HL-60 (cell line): ENCODE results near the gene CWH43.
A peak's percentile ranks its signal among the peaks of the same experiment; 100 is the strongest.
"Not testable (repeated sequence)": the region's sequence is repeated elsewhere in the genome, so short reads cannot be mapped to it uniquely, and the experiment has no call there.

ENCODE experiments used
- DNase-seq, 2 experiments: peaks; one replicate each; pipeline ENCODE4 v3.0.0-alpha.2; 2010 to 2020; ENCODE audit warnings: low read depth in 1 of 2, low spot score in 1 of 2
- H3K27ac ChIP-seq: fragments of 250-450 bp; sonication (Bioruptor Pico); replicated peaks from 2 replicates; pipeline ENCODE4 v1.5.1; 2020; ENCODE audit warnings: mild to moderate bottlenecking, moderate library complexity
- H3K27me3 ChIP-seq: fragments of 250-450 bp; sonication (Bioruptor Pico); 2 replicates; pipeline ENCODE4 v1.5.1; 2021; ENCODE audit warnings: mild to moderate bottlenecking, moderate library complexity; ENCODE audit not compliant: insufficient read depth, poor library complexity, severe bottlenecking
- H3K4me3 ChIP-seq: replicated peaks from 2 replicates; pipeline ENCODE4 v1.5.1; 2011; ENCODE audit warnings: mild to moderate bottlenecking, control low read depth, low read length; ENCODE audit not compliant: insufficient read depth

The CWH43 gene

GRCh38 chr4:49097071-49097470, 111.0 kb downstream of the CWH43 start:
- not testable (repeated sequence) for DNase-seq, H3K27me3 ChIP-seq, H3K4me3 ChIP-seq, H3K27ac ChIP-seq

- not testable (repeated sequence) for H3K27ac ChIP-seq, H3K4me3 ChIP-seq, DNase-seq, H3K27me3 ChIP-seq
Measured at GRCh38 chr4:49097505-49097904, 111.4 kb downstream of the CWH43 start.

GRCh38 chr4:49098034-49098759, 112.1 kb downstream of the CWH43 start:
- not testable (repeated sequence) for H3K27ac ChIP-seq, H3K4me3 ChIP-seq, H3K27me3 ChIP-seq, DNase-seq

GRCh38 chr4:49099831-49100444, 113.9 kb downstream of the CWH43 start:
- H3K27ac ChIP-seq, DNase-seq, H3K27me3 ChIP-seq, H3K4me3 ChIP-seq: not testable (repeated sequence)

GRCh38 chr4:49102344-49102898, 116.3 kb downstream of the CWH43 start:
- not testable (repeated sequence) for DNase-seq, H3K27ac ChIP-seq, H3K4me3 ChIP-seq, H3K27me3 ChIP-seq

GRCh38 chr4:49103436-49104136, 117.5 kb downstream of the CWH43 start:
- H3K27me3 ChIP-seq: not testable (repeated sequence)
- peak in 1 of 2 experiments; percentile 48 for DNase-seq

GRCh38 chr4:49104231-49104930, 118.3 kb downstream of the CWH43 start:
- H3K4me3 ChIP-seq, H3K27me3 ChIP-seq, H3K27ac ChIP-seq, DNase-seq: not testable (repeated sequence)

More at GRCh38 chr4:49103436-49104136, 117.5 kb downstream of the CWH43 start:
- not testable (repeated sequence) for H3K4me3 ChIP-seq, H3K27ac ChIP-seq

GRCh38 chr4:49105248-49105904, 119.3 kb downstream of the CWH43 start:
- not testable (repeated sequence) for DNase-seq, H3K4me3 ChIP-seq, H3K27ac ChIP-seq, H3K27me3 ChIP-seq

GRCh38 chr4:49107262-49107661, 121.2 kb downstream of the CWH43 start:
- peak in 1 of 2 experiments; percentile 55 for DNase-seq
- H3K27ac ChIP-seq, H3K4me3 ChIP-seq, H3K27me3 ChIP-seq: not testable (repeated sequence)

- H3K27me3 ChIP-seq, DNase-seq, H3K4me3 ChIP-seq, H3K27ac ChIP-seq: not testable (repeated sequence)
Measured at GRCh38 chr4:49108183-49108978, 122.3 kb downstream of the CWH43 start.

GRCh38 chr4:49109567-49110166, 123.6 kb downstream of the CWH43 start:
- not testable (repeated sequence) for H3K27ac ChIP-seq, H3K27me3 ChIP-seq, DNase-seq, H3K4me3 ChIP-seq

- not testable (repeated sequence) for H3K27me3 ChIP-seq, H3K27ac ChIP-seq, H3K4me3 ChIP-seq, DNase-seq
Measured at GRCh38 chr4:49110579-49110978, 124.5 kb downstream of the CWH43 start.
